ENCODE measurements around the gene TNIK. TPM values are rescaled to one million over a fixed set of nuclear protein-coding genes. Genes with fewer than 3 reads are reported as not detected.

Gene TNIK
- total and polyA plus RNA-seq, 10 donors, result 0.85 to 34.5 (median 14.1) TPM

- no peak for DNase-seq
- Histone ChIP-seq H3K4me1 (peaks cover 0 to 6% (median 0%) of the 10 kb centered on the region in 6 donors), H3K9me3 (peaks cover 0 to 6% (median 1%) of the 10 kb centered on the region in 8 donors), H3K27ac (no peak overlapping the region), H3K27me3 (replicated peaks in 1 of 7) (no peaks in the 10 kb centered on the region), H3K36me3 (no peaks in the 10 kb centered on the region), H3K4me3 (no peak overlapping the region)
- TF ChIP-seq POLR2AphosphoS5 (IDR thresholded peaks at IDR 0.05), result no peak
- intact Hi-C loops (cut with DNase I; ENCODE audit: low total_unique reads), result no loop called here
These were observed 24.4 kb downstream of the TNIK start for GRCh38 chr3:171435757-171436156.

GRCh38 chr3:171435143-171435542, 25.1 kb downstream of the TNIK start:
- intact Hi-C loops (cut with DNase I; ENCODE audit: low total_unique reads), result no loop called here
- 92 to 94% (median 93%) methylated on average over 1 of the region's 1 CpG for WGBS, 5 donors
- Histone ChIP-seq H3K4me3 (no peak overlapping the region), H3K36me3 (no peaks in the 10 kb centered on the region), H3K27me3 (replicated peaks in 1 of 7) (no peaks in the 10 kb centered on the region), H3K4me1 (peaks cover 0 to 6% (median 0%) of the 10 kb centered on the region in 6 donors), H3K9me3 (peaks cover 0 to 6% (median 1%) of the 10 kb centered on the region in 8 donors), H3K27ac (no peak overlapping the region)
- no peak for DNase-seq
- TF ChIP-seq POLR2A (IDR thresholded peaks at IDR 0.05) (no peak), POLR2AphosphoS5 (IDR thresholded peaks at IDR 0.05) (no peak), CTCF (IDR thresholded peaks at IDR 0.05 in 8 of 11, conservative IDR thresholded peaks at IDR 0.05 in 3 of 11) (no peak)

GRCh38 chr3:171432548-171432947, 27.7 kb downstream of the TNIK start:
- H3K36me3 ChIP-seq, result no peaks in the 10 kb centered on the region
- peaks cover 0 to 11% (median 5%) of the 10 kb centered on the region in 6 donors for H3K4me1 ChIP-seq
- H3K4me3 ChIP-seq, result no peak overlapping the region
- peaks cover 0 to 6% (median 1%) of the 10 kb centered on the region in 8 donors for H3K9me3 ChIP-seq
- no peaks in the 10 kb centered on the region for H3K27me3 ChIP-seq (replicated peaks in 1 of 7)
- TF ChIP-seq POLR2AphosphoS5 (IDR thresholded peaks at IDR 0.05), result no peak
- no peak for TF ChIP-seq POLR2A (IDR thresholded peaks at IDR 0.05)
- no peak for TF ChIP-seq CTCF (IDR thresholded peaks at IDR 0.05 in 8 of 11, conservative IDR thresholded peaks at IDR 0.05 in 3 of 11)
- intact Hi-C loops (cut with DNase I; ENCODE audit: low total_unique reads), result no loop called here
- 77 to 87% (median 81%) methylated on average over 1 of the region's 1 CpG for WGBS, 5 donors
- H3K27ac ChIP-seq, result no peak overlapping the region
- DNase-seq, result no peak

GRCh38 chr3:171431550-171431949, 28.7 kb downstream of the TNIK start:
- TF ChIP-seq CTCF (IDR thresholded peaks at IDR 0.05 in 8 of 11, conservative IDR thresholded peaks at IDR 0.05 in 3 of 11) (no peak), POLR2AphosphoS5 (IDR thresholded peaks at IDR 0.05) (no peak), POLR2A (IDR thresholded peaks at IDR 0.05) (no peak)
- peaks cover 0 to 11% (median 4%) of the 10 kb centered on the region in 6 donors for H3K4me1 ChIP-seq
- intact Hi-C loops (cut with DNase I; ENCODE audit: low total_unique reads), result no loop called here
- no peak overlapping the region for H3K27ac ChIP-seq
- WGBS, 5 donors, result 92 to 98% (median 96%) methylated on average over 1 of the region's 1 CpG
- H3K27me3 ChIP-seq (replicated peaks in 1 of 7), result no peaks in the 10 kb centered on the region
- H3K36me3 ChIP-seq, result no peaks in the 10 kb centered on the region
- H3K9me3 ChIP-seq, result peaks cover 0 to 6% (median 1%) of the 10 kb centered on the region in 8 donors
- no peak for DNase-seq
- H3K4me3 ChIP-seq, result no peak overlapping the region

GRCh38 chr3:171430530-171430929, 29.7 kb downstream of the TNIK start:
- H3K4me1 ChIP-seq, result peaks cover 0 to 11% (median 1%) of the 10 kb centered on the region in 6 donors
- TF ChIP-seq CTCF (IDR thresholded peaks at IDR 0.05 in 8 of 11, conservative IDR thresholded peaks at IDR 0.05 in 3 of 11), result no peak
- no peak for TF ChIP-seq POLR2AphosphoS5 (IDR thresholded peaks at IDR 0.05)
- no peak for TF ChIP-seq POLR2A (IDR thresholded peaks at IDR 0.05)
- H3K9me3 ChIP-seq, result peaks cover 0 to 6% (median 1%) of the 10 kb centered on the region in 8 donors
- no peaks in the 10 kb centered on the region for H3K27me3 ChIP-seq (replicated peaks in 1 of 7)
- no peaks in the 10 kb centered on the region for H3K36me3 ChIP-seq
- H3K27ac ChIP-seq, result no peak overlapping the region
- intact Hi-C loops (cut with DNase I; ENCODE audit: low total_unique reads), result no loop called here
- no peak for DNase-seq
- H3K4me3 ChIP-seq, result no peak overlapping the region
